Measurements from ENCODE around the gene AGBL1. TPM values are rescaled to one million over a fixed set of nuclear protein-coding genes. Genes with fewer than 3 reads are reported as not detected.

AGBL1 gene
- total and polyA plus RNA-seq, 4 donors: not detected

DNA sequence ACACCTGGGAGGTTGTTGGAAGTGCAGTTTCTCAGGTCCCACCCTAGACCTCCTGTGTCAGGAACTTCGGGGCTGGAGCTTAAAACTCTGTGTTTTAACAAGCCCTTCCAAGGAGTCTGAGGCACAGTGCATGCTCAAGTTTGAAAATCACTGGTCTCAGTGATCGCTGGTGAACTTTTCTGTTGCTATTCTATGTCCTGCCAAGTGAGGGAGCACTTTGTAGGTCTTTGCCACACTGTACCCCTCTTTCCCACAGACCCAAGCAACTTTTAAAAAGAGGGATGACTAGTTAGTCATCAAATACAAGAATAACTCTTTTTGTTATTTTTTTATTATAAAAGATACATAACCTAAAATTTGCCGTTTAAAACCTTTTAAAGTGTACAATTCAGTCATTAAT, 133.7 kb downstream of the AGBL1 start (continued):
- TF ChIP-seq, protein P1, sequence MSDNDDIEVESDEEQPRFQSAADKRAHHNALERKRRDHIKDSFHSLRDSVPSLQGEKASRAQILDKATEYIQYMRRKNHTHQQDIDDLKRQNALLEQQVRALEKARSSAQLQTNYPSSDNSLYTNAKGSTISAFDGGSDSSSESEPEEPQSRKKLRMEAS (IDR thresholded peaks at IDR 0.05): no peak
- TF ChIP-seq, protein P2, sequence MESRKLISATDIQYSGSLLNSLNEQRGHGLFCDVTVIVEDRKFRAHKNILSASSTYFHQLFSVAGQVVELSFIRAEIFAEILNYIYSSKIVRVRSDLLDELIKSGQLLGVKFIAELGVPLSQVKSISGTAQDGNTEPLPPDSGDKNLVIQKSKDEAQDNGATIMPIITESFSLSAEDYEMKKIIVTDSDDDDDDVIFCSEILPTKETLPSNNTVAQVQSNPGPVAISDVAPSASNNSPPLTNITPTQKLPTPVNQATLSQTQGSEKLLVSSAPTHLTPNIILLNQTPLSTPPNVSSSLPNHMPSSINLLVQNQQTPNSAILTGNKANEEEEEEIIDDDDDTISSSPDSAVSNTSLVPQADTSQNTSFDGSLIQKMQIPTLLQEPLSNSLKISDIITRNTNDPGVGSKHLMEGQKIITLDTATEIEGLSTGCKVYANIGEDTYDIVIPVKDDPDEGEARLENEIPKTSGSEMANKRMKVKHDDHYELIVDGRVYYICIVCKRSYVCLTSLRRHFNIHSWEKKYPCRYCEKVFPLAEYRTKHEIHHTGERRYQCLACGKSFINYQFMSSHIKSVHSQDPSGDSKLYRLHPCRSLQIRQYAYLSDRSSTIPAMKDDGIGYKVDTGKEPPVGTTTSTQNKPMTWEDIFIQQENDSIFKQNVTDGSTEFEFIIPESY (IDR thresholded peaks at IDR 0.05): no peak
- no peak for TF ChIP-seq JUND (IDR thresholded peaks at IDR 0.05)
- no peak for TF ChIP-seq TAF1 (conservative IDR thresholded peaks at IDR 0.05)
- no peak for TF ChIP-seq NR2F2 (IDR thresholded peaks at IDR 0.05)
- no peak for TF ChIP-seq FOXA2 (IDR thresholded peaks at IDR 0.05)

DNA sequence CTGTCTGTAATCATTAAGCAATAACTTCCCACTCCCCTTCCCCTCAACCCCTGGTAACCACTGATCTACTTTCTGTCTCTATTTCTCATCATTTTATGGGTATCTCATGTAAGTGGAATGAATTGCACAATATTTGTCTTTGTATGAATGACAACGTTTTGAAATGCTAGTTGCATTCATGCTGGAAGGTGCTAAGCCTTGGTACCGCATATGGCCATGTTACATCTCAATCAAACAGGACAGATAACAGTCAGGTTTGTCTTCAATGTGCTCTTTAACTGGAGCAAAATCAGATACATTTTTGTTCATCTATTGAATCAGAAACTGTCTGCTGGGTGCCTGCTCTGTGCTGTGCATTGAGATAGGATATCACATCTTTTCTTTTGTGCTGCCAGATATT, 134.2 kb downstream of the AGBL1 start:
- DNase-seq (ENCODE audit: low spot score): no peak
- Histone ChIP-seq H3K27ac (ENCODE audit: low read depth in 1 of 2, low read length in 2 of 2) (no peak overlapping the region), H3K9me3 (ENCODE audit: control insufficient read depth in 4 of 4, low read length in 3 of 4) (peaks cover 0 to 10% (median 3%) of the 10 kb centered on the region in 4 donors), H3K4me1 (ENCODE audit: control insufficient read depth in 4 of 4, insufficient read depth in 4 of 4, low read length in 3 of 4) (no peaks in the 10 kb centered on the region), H3K4me3 (ENCODE audit: low read depth in 1 of 3, low read length in 3 of 3) (no peak overlapping the region), H3K9ac (ENCODE audit: low read depth in 1 of 2, low read length in 2 of 2) (no peak overlapping the region), H3K36me3 (ENCODE audit: control insufficient read depth in 4 of 4, insufficient read depth in 3 of 4, low read depth in 1 of 4, low read length in 3 of 4) (no peaks in the 10 kb centered on the region), H3K27me3 (ENCODE audit: control insufficient read depth in 4 of 4, insufficient read depth in 4 of 4, low read length in 3 of 4) (no peaks in the 10 kb centered on the region)
- WGBS: 53% methylated on average over 2 of the region's 2 CpGs
- TF ChIP-seq GABPA (IDR thresholded peaks at IDR 0.05 in 1 of 2, conservative IDR thresholded peaks at IDR 0.05 in 1 of 2): no peak
- TF ChIP-seq, protein P2 (IDR thresholded peaks at IDR 0.05): no peak
- TF ChIP-seq TAF1 (conservative IDR thresholded peaks at IDR 0.05): no peak
- TF ChIP-seq YY1 (IDR thresholded peaks at IDR 0.05): no peak
- TF ChIP-seq, protein P3, sequence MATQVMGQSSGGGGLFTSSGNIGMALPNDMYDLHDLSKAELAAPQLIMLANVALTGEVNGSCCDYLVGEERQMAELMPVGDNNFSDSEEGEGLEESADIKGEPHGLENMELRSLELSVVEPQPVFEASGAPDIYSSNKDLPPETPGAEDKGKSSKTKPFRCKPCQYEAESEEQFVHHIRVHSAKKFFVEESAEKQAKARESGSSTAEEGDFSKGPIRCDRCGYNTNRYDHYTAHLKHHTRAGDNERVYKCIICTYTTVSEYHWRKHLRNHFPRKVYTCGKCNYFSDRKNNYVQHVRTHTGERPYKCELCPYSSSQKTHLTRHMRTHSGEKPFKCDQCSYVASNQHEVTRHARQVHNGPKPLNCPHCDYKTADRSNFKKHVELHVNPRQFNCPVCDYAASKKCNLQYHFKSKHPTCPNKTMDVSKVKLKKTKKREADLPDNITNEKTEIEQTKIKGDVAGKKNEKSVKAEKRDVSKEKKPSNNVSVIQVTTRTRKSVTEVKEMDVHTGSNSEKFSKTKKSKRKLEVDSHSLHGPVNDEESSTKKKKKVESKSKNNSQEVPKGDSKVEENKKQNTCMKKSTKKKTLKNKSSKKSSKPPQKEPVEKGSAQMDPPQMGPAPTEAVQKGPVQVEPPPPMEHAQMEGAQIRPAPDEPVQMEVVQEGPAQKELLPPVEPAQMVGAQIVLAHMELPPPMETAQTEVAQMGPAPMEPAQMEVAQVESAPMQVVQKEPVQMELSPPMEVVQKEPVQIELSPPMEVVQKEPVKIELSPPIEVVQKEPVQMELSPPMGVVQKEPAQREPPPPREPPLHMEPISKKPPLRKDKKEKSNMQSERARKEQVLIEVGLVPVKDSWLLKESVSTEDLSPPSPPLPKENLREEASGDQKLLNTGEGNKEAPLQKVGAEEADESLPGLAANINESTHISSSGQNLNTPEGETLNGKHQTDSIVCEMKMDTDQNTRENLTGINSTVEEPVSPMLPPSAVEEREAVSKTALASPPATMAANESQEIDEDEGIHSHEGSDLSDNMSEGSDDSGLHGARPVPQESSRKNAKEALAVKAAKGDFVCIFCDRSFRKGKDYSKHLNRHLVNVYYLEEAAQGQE (IDR thresholded peaks at IDR 0.05): no peak
- no peak for TF ChIP-seq FOXA2 (IDR thresholded peaks at IDR 0.05)
- no peak for TF ChIP-seq HNF4A (conservative IDR thresholded peaks at IDR 0.05)
- no peak for TF ChIP-seq NR2F2 (IDR thresholded peaks at IDR 0.05)
- no peak for TF ChIP-seq RAD21 (IDR thresholded peaks at IDR 0.05)
- TF ChIP-seq RXRA (IDR thresholded peaks at IDR 0.05): no peak
- TF ChIP-seq SP1 (IDR thresholded peaks at IDR 0.05): no peak
- no peak for TF ChIP-seq JUND (IDR thresholded peaks at IDR 0.05)
- TF ChIP-seq, protein P4, sequence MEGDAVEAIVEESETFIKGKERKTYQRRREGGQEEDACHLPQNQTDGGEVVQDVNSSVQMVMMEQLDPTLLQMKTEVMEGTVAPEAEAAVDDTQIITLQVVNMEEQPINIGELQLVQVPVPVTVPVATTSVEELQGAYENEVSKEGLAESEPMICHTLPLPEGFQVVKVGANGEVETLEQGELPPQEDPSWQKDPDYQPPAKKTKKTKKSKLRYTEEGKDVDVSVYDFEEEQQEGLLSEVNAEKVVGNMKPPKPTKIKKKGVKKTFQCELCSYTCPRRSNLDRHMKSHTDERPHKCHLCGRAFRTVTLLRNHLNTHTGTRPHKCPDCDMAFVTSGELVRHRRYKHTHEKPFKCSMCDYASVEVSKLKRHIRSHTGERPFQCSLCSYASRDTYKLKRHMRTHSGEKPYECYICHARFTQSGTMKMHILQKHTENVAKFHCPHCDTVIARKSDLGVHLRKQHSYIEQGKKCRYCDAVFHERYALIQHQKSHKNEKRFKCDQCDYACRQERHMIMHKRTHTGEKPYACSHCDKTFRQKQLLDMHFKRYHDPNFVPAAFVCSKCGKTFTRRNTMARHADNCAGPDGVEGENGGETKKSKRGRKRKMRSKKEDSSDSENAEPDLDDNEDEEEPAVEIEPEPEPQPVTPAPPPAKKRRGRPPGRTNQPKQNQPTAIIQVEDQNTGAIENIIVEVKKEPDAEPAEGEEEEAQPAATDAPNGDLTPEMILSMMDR (IDR thresholded peaks at IDR 0.05; ENCODE audit: low read depth, low read length, missing input control): no peak
- TF ChIP-seq EGR1 (IDR thresholded peaks at IDR 0.05; ENCODE audit: low read depth in 2 of 2): no peak
- TF ChIP-seq, protein P5, sequence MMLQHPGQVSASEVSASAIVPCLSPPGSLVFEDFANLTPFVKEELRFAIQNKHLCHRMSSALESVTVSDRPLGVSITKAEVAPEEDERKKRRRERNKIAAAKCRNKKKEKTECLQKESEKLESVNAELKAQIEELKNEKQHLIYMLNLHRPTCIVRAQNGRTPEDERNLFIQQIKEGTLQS (IDR thresholded peaks at IDR 0.05): no peak
- no peak for TF ChIP-seq HNF4G (IDR thresholded peaks at IDR 0.05)
